Gastrocnemius medialis (tissue), 4 donors: ENCODE results near the gene ASB10. TPM values are rescaled to one million over a fixed set of nuclear protein-coding genes. Genes with fewer than 3 reads are reported as not detected.

Experiments used
- ATAC-seq, 2 donors: fragments of 150-250 bp; one replicate each; pipeline ENCODE4 v1.9.1; 2016
- DNase-seq, 2 donors: peaks; one replicate each; pipeline ENCODE4 v3.0.0-alpha.2; 2019
- H3K27ac ChIP-seq, 4 donors: fragments of 200-600 bp; sonication (generic); 1 replicate in 1 of 4; 2 replicates in 3 of 4; pipeline ENCODE4 v1.5.1; 2016 to 2018; ENCODE audit warnings: mild to moderate bottlenecking in 2 of 4, moderate library complexity in 1 of 4
- H3K27me3 ChIP-seq, 3 donors: fragments of 200-600 bp; sonication (generic) in 2 of 3; 1 replicate in 1 of 3; 2 replicates in 2 of 3; pipeline versions ENCODE4 v1.5.1 to v1.6.0; 2016 to 2019; ENCODE audit warnings: mild to moderate bottlenecking in 1 of 3, moderate library complexity in 1 of 3
- H3K36me3 ChIP-seq, 2 donors: fragments of 200-600 bp; sonication (generic) in 1 of 2; one replicate each; pipeline ENCODE4 v1.5.1; 2017 to 2018
- H3K4me1 ChIP-seq, 2 donors: fragments of 200-600 bp; sonication (generic) in 1 of 2; one replicate each; pipeline ENCODE4 v1.5.1; 2016 to 2017; ENCODE audit warnings: mild to moderate bottlenecking in 2 of 2
- H3K4me3 ChIP-seq, 4 donors: fragments of 200-600 bp; sonication (generic) in 3 of 4; 1 replicate in 1 of 4; 2 replicates in 3 of 4; pipeline ENCODE4 v1.5.1; 2016 to 2019; ENCODE audit warnings: mild to moderate bottlenecking in 2 of 4
- H3K9me3 ChIP-seq, 3 donors: fragments of 200-600 bp; sonication (generic) in 2 of 3; 1 replicate in 1 of 3; 2 replicates in 2 of 3; pipeline ENCODE4 v1.5.1; 2016 to 2019
- CTCF ChIP-seq, 5 experiments: fragments of 450-650 bp in 3 of 5; fragments of 200-600 bp in 2 of 5; sonication (generic) in 2 of 5; IDR thresholded peaks in 4 of 5; conservative IDR thresholded peaks in 1 of 5; 1 replicate in 4 of 5; 2 replicates in 1 of 5; pipeline ENCODE4 v1.5.1; 2016 to 2019; ENCODE audit warnings: antibody characterized with exemption in 5 of 5, mild to moderate bottlenecking in 3 of 5, moderate library complexity in 3 of 5
- POLR2A ChIP-seq, 2 donors: fragments of 450-650 bp; IDR thresholded peaks; one replicate each; pipeline ENCODE4 v1.6.1; 2017; ENCODE audit warnings: antibody characterized with exemption in 2 of 2, mild to moderate bottlenecking in 2 of 2, moderate library complexity in 2 of 2
- in situ Hi-C, 4 donors: fragments of 200-750 bp; cut with MboI; loops; one replicate each; pipeline versions ENCODE4 v1.15.0 to v1.8.0; 2017; ENCODE audit warnings: low sequenced_read_pairs in 4 of 4
- intact Hi-C: fragments of 100-400 bp; cut with DNase I; formaldehyde crosslinking; loops from one replicate; pipeline ENCODE4 v1.15.1; 2023; ENCODE audit warnings: low total_unique reads
- total RNA-seq, 4 donors: library from RNA; depleted of rRNA; stranded (reverse); fragments of >200 nt; gene quantifications; one replicate each; pipeline versions ENCODE4 v1.1.0 to v1.2.3, GENCODE V29; 2016

Gene ASB10
- total RNA-seq, 4 donors from 2014 or later, result 17.1 to 24.8 (median 21.6) TPM

GRCh38 chr7:151133266-151133985 is 53.6 kb downstream of the ASB10 start:
- in situ Hi-C loops, result no loop called here
- TF ChIP-seq POLR2A (IDR thresholded peaks at IDR 0.05), result no peak
- TF ChIP-seq CTCF (IDR thresholded peaks at IDR 0.05 in 4 of 5, conservative IDR thresholded peaks at IDR 0.05 in 1 of 5), result no peak
- Histone ChIP-seq H3K27ac (no peak overlapping the region), H3K4me3 (no peak overlapping the region), H3K4me1 (peaks cover 0 to 3% of the 10 kb centered on the region in 2 donors), H3K27me3 (no peaks in the 10 kb centered on the region), H3K9me3 (no peaks in the 10 kb centered on the region), H3K36me3 (peaks cover 0 to 42% of the 10 kb centered on the region in 2 donors)
- ATAC-seq, result no peak
- DNase-seq, result no peak
- intact Hi-C loops, result no loop called here

GRCh38 chr7:151132461-151133205 is 54.4 kb downstream of the ASB10 start:
- intact Hi-C loops, result no loop called here
- Histone ChIP-seq H3K9me3 (no peaks in the 10 kb centered on the region), H3K4me1 (peaks cover 0 to 3% of the 10 kb centered on the region in 2 donors), H3K4me3 (no peak overlapping the region), H3K27ac (no peak overlapping the region), H3K36me3 (peaks cover 0 to 42% of the 10 kb centered on the region in 2 donors), H3K27me3 (no peaks in the 10 kb centered on the region)
- TF ChIP-seq CTCF (IDR thresholded peaks at IDR 0.05 in 4 of 5, conservative IDR thresholded peaks at IDR 0.05 in 1 of 5) (no peak), POLR2A (IDR thresholded peaks at IDR 0.05) (no peak)
- in situ Hi-C loops, result no loop called here
- no peak for DNase-seq
- ATAC-seq, result no peak

GRCh38 chr7:151131592-151132293 is 55.3 kb downstream of the ASB10 start:
- Histone ChIP-seq H3K4me1 (peaks cover 0 to 3% of the 10 kb centered on the region in 2 donors), H3K9me3 (no peaks in the 10 kb centered on the region), H3K4me3 (no peak overlapping the region), H3K27me3 (no peaks in the 10 kb centered on the region), H3K36me3 (peaks cover 0 to 42% of the 10 kb centered on the region in 2 donors), H3K27ac (no peak overlapping the region)
- TF ChIP-seq POLR2A (IDR thresholded peaks at IDR 0.05) (no peak), CTCF (IDR thresholded peaks at IDR 0.05 in 4 of 5, conservative IDR thresholded peaks at IDR 0.05 in 1 of 5) (no peak)
- no peak for DNase-seq
- intact Hi-C loops (no loop called here), in situ Hi-C loops (no loop called here)
- ATAC-seq, result no peak

- in situ Hi-C loops (no loop called here), intact Hi-C loops (no loop called here)
- TF ChIP-seq CTCF (IDR thresholded peaks at IDR 0.05 in 4 of 5, conservative IDR thresholded peaks at IDR 0.05 in 1 of 5) (no peak), POLR2A (IDR thresholded peaks at IDR 0.05) (no peak)
- Histone ChIP-seq H3K36me3 (peaks cover 0 to 39% of the 10 kb centered on the region in 2 donors), H3K9me3 (no peaks in the 10 kb centered on the region), H3K27me3 (no peaks in the 10 kb centered on the region), H3K4me1 (peaks cover 0 to 5% of the 10 kb centered on the region in 2 donors), H3K4me3 (no peak overlapping the region), H3K27ac (no peak overlapping the region)
- ATAC-seq, result no peak
- no peak for DNase-seq
Observed at GRCh38 chr7:151131224-151131591, 55.8 kb downstream of the ASB10 start.
